Measurements from ENCODE around the gene CTNNA2. TPM values are rescaled to one million over a fixed set of nuclear protein-coding genes. Genes with fewer than 3 reads are reported as not detected.

Gene CTNNA2
- total and polyA plus RNA-seq, 7 donors, result 0.03 to 0.36 (median 0.17) TPM; not detected in 4

GRCh38 chr2:79850912-79851311, 338.1 kb downstream of the CTNNA2 start:
- no peaks in the 10 kb centered on the region for H3K9me3 ChIP-seq
- no peak overlapping the region for H3K4me3 ChIP-seq
- H3K27ac ChIP-seq, result no peak overlapping the region
- TF ChIP-seq CTCF (IDR thresholded peaks at IDR 0.05), result no peak
- H3K27me3 ChIP-seq (ENCODE audit: insufficient read depth in 3 of 3, low read length in 2 of 3), result no peaks in the 10 kb centered on the region
- ATAC-seq, result no peak
- intact Hi-C loops (cut with DNase I), result no loop called here
- no peaks in the 10 kb centered on the region for H3K4me1 ChIP-seq
- no peak for DNase-seq
- no peaks in the 10 kb centered on the region for H3K36me3 ChIP-seq (ENCODE audit: insufficient read depth in 1 of 2, low read depth in 1 of 2)

GRCh38 chr2:79855264-79856006, 342.6 kb downstream of the CTNNA2 start:
- H3K27ac ChIP-seq, result no peak overlapping the region
- 48 to 55% (median 50%) methylated on average over 10 of the region's 10 CpGs for WGBS, 3 donors
- H3K4me3 ChIP-seq, result no peak overlapping the region
- DNase-seq (no peak), ATAC-seq (no peak)
- TF ChIP-seq CTCF (IDR thresholded peaks at IDR 0.05), result no peak
- H3K27me3 ChIP-seq (ENCODE audit: insufficient read depth in 3 of 3, low read length in 2 of 3), result no peaks in the 10 kb centered on the region
- no peaks in the 10 kb centered on the region for H3K4me1 ChIP-seq
- H3K36me3 ChIP-seq (ENCODE audit: insufficient read depth in 1 of 2, low read depth in 1 of 2), result no peaks in the 10 kb centered on the region
- intact Hi-C loops (cut with DNase I), result no loop called here
- no peaks in the 10 kb centered on the region for H3K9me3 ChIP-seq

GRCh38 chr2:79857888-79858287, 345.0 kb downstream of the CTNNA2 start:
- DNase-seq (no peak), ATAC-seq (no peak)
- WGBS, 3 donors, result 94 to 97% (median 95%) methylated on average over 17 of the region's 17 CpGs
- H3K4me1 ChIP-seq, result no peaks in the 10 kb centered on the region
- intact Hi-C loops (cut with DNase I), result no loop called here
- no peaks in the 10 kb centered on the region for H3K36me3 ChIP-seq (ENCODE audit: insufficient read depth in 1 of 2, low read depth in 1 of 2)
- H3K9me3 ChIP-seq, result no peaks in the 10 kb centered on the region
- no peaks in the 10 kb centered on the region for H3K27me3 ChIP-seq (ENCODE audit: insufficient read depth in 3 of 3, low read length in 2 of 3)
- no peak for TF ChIP-seq CTCF (IDR thresholded peaks at IDR 0.05)
- H3K4me3 ChIP-seq, result no peak overlapping the region
- no peak overlapping the region for H3K27ac ChIP-seq

GRCh38 chr2:79860228-79861058, 347.6 kb downstream of the CTNNA2 start:
- Histone ChIP-seq H3K27me3 (ENCODE audit: insufficient read depth in 3 of 3, low read length in 2 of 3) (no peaks in the 10 kb centered on the region), H3K4me1 (no peaks in the 10 kb centered on the region), H3K27ac (no peak overlapping the region), H3K9me3 (no peaks in the 10 kb centered on the region), H3K4me3 (no peak overlapping the region), H3K36me3 (ENCODE audit: insufficient read depth in 1 of 2, low read depth in 1 of 2) (no peaks in the 10 kb centered on the region)
- 32 to 37% (median 35%) methylated on average over 10 of the region's 10 CpGs for WGBS, 3 donors
- no peak for TF ChIP-seq CTCF (IDR thresholded peaks at IDR 0.05)
- ATAC-seq (no peak), DNase-seq (no peak)
- intact Hi-C loops (cut with DNase I), result no loop called here
